PC-9 (cell line): ENCODE measurements around the gene AUH.

Source experiments
- EZH2 ChIP-seq: fragments of 200-600 bp; sonication (generic); IDR thresholded peaks from 2 replicates; pipeline ENCODE4 v1.8.0; 2017; ENCODE audit warnings: antibody characterized with exemption, low read depth
- TF ChIP-seq, protein P1 (sequence below): fragments of 200-600 bp; sonication (generic); conservative IDR thresholded peaks from 2 replicates; pipeline ENCODE4 v1.6.1; 2017; ENCODE audit warnings: mixed run types, antibody characterized with exemption, mild to moderate bottlenecking, moderate library complexity

DNA sequence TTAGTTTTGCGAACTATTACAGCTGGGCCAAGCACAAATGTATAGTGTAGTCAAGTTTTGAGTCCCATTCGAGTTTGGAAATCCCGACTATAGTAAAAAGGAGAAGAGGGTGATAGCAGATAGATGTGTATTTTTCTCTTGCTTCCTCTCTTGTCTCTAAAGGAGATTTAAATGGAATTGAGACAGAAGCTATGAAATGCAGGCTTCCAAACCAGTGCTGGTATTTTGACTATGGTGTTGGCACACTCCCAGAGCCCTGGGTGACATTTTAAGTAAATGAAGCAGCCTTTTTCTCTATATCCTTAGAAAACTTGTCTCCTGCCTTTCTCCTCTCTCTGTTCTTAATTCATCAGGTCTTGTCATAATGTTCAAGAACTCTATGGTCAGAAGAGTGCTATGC lies 17.7 kb upstream of the AUH start:
- TF ChIP-seq, protein P1, sequence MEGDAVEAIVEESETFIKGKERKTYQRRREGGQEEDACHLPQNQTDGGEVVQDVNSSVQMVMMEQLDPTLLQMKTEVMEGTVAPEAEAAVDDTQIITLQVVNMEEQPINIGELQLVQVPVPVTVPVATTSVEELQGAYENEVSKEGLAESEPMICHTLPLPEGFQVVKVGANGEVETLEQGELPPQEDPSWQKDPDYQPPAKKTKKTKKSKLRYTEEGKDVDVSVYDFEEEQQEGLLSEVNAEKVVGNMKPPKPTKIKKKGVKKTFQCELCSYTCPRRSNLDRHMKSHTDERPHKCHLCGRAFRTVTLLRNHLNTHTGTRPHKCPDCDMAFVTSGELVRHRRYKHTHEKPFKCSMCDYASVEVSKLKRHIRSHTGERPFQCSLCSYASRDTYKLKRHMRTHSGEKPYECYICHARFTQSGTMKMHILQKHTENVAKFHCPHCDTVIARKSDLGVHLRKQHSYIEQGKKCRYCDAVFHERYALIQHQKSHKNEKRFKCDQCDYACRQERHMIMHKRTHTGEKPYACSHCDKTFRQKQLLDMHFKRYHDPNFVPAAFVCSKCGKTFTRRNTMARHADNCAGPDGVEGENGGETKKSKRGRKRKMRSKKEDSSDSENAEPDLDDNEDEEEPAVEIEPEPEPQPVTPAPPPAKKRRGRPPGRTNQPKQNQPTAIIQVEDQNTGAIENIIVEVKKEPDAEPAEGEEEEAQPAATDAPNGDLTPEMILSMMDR: no peak
- no peak for TF ChIP-seq EZH2
